OCI-LY7 (cell line): ENCODE measurements around the gene CLSTN3. TPM values are rescaled to one million over a fixed set of nuclear protein-coding genes. Genes with fewer than 3 reads are reported as not detected.

Source experiments
- BruUV-seq: library from RNA; stranded (reverse); fragments of 400-500 nt; replicated peaks from 2 replicates; lab custom pipeline; 2021; lab: Mats Ljungman, UMichigan
- CTCF ChIA-PET: fragments of 300-600 bp; sonication (Branson Sonifier 250); formaldehyde crosslinking; loops from one replicate; lab custom pipeline; 2022; ENCODE audit warnings: antibody characterized with exemption; ENCODE audit not compliant: unreplicated experiment; lab: Charles Lee
- POLR2A ChIA-PET: fragments of 300-600 bp; sonication (Branson Sonifier 250); formaldehyde crosslinking; loops from one replicate; lab custom pipeline; 2022; ENCODE audit warnings: antibody characterized with exemption; lab: Charles Lee
- DNase-seq: peaks from one replicate; pipeline ENCODE4 v3.0.0-alpha.2; 2015; ENCODE audit warnings: low spot score
- H2AFZ ChIP-seq: fragments of 200-600 bp; sonication (generic), shearing (Covaris generic); 2 replicates; pipeline ENCODE4 v1.6.1; 2014; ENCODE audit warnings: mild to moderate bottlenecking, antibody characterized with exemption, low read length, moderate library complexity
- H3K27ac ChIP-seq: fragments of 200-600 bp; sonication (generic); 2 replicates; pipeline ENCODE4 v1.5.1; 2014; ENCODE audit warnings: mixed run types, low read depth, mild to moderate bottlenecking, moderate library complexity, low read length, inconsistent platforms; ENCODE audit not compliant: poor library complexity, severe bottlenecking
- H3K36me3 ChIP-seq: fragments of 200-600 bp; sonication (generic); 2 replicates; pipeline ENCODE4 v1.6.1; 2014; ENCODE audit warnings: mild to moderate bottlenecking, antibody characterized with exemption, low read length, moderate library complexity, mixed read lengths; ENCODE audit not compliant: insufficient read depth
- H3K4me1 ChIP-seq: fragments of 200-600 bp; sonication (generic); 2 replicates; pipeline ENCODE4 v1.5.1; 2014; ENCODE audit warnings: mild to moderate bottlenecking, low read length; ENCODE audit not compliant: insufficient read depth, poor library complexity, severe bottlenecking
- H3K4me2 ChIP-seq: fragments of 200-600 bp; sonication (generic); 2 replicates; pipeline ENCODE4 v1.6.1; 2014; ENCODE audit warnings: mild to moderate bottlenecking, low read length
- H3K4me3 ChIP-seq: fragments of 200-600 bp; sonication (generic); 2 replicates; pipeline ENCODE4 v1.5.1; 2014; ENCODE audit warnings: mild to moderate bottlenecking, low read depth, low read length; ENCODE audit not compliant: poor library complexity, severe bottlenecking
- H3K79me2 ChIP-seq: fragments of 200-600 bp; sonication (generic); 2 replicates; pipeline ENCODE4 v1.6.1; 2016; ENCODE audit warnings: low read depth, mild to moderate bottlenecking, low read length, moderate library complexity, mixed read lengths; ENCODE audit not compliant: insufficient read depth
- H3K9me2 ChIP-seq: fragments of 200-600 bp; sonication (generic); 2 replicates; pipeline ENCODE4 v1.6.1; 2016; ENCODE audit warnings: mild to moderate bottlenecking, low read length, mixed read lengths; ENCODE audit not compliant: insufficient read depth
- H3K9me3 ChIP-seq: fragments of 200-600 bp; sonication (generic); 2 replicates; pipeline ENCODE4 v1.6.1; 2014; ENCODE audit warnings: mild to moderate bottlenecking, mixed run types, low read length, mixed read lengths
- H4K20me1 ChIP-seq: fragments of 200-600 bp; sonication (generic); 2 replicates; pipeline ENCODE4 v1.6.1; 2014; ENCODE audit warnings: mild to moderate bottlenecking, antibody characterized with exemption, low read length, moderate library complexity, mixed read lengths; ENCODE audit not compliant: insufficient read depth
- CTCF ChIP-seq: fragments of 200-600 bp; sonication (generic); conservative IDR thresholded peaks from 2 replicates; pipeline ENCODE4 v1.5.1; 2014; ENCODE audit warnings: mild to moderate bottlenecking, antibody characterized with exemption, low read length, moderate library complexity, mixed read lengths
- EZH2phosphoT487 ChIP-seq: fragments of 200-600 bp; sonication (generic); IDR thresholded peaks from 2 replicates; pipeline ENCODE4 v1.6.1; 2018; ENCODE audit warnings: low read depth, borderline replicate concordance, mild to moderate bottlenecking, mixed run types, antibody characterized with exemption, low read length, moderate library complexity, mixed read lengths
- intact Hi-C: fragments of 100-400 bp; cut with micrococcal nuclease; formaldehyde crosslinking; loops from one replicate; pipeline ENCODE4 v1.10.0; 2022; ENCODE audit not compliant: unreplicated experiment
- total RNA-seq, 2 experiments: library from RNA; depleted of rRNA in 1 of 2; stranded (reverse); fragments of >200 nt in 1 of 2; shearing (Covaris generic) in 1 of 2; gene quantifications; 2 replicates each; pipeline ENCODE4 v1.2.3, GENCODE V29; 2014 to 2022

CLSTN3 gene
- total RNA-seq, 2 experiments from 2014 or later = 18.5 to 34.2 TPM

- H3K4me3 ChIP-seq = peak overlapping the region; percentile 65
- BruUV-seq = no TSS peak
- H3K4me2 ChIP-seq = peak overlapping the region; percentile 71; the same call in 1 of the 2 replicates
These were observed 20.6 kb upstream of the CLSTN3 start for GRCh38 chr12:7109572-7109920.

GRCh38 chr12:7110661-7111060, 19.5 kb upstream of the CLSTN3 start:
- intact Hi-C loops = loop anchor here (10.0 kb wide), 1 partner anchor 1666 kb away; no protein-coding TSS in a partner anchor
- H3K9me3 ChIP-seq = peaks cover 13% of the 10 kb centered on the region
- H3K9me2 ChIP-seq = no peaks in the 10 kb centered on the region
- H4K20me1 ChIP-seq = no peaks in the 10 kb centered on the region
- no peak for TF ChIP-seq EZH2phosphoT487
- TF ChIP-seq CTCF = no peak
- H3K4me2 ChIP-seq = no peak overlapping the region
- no TSS peak for BruUV-seq
- H3K4me1 ChIP-seq = peaks cover 10% of the 10 kb centered on the region
- H3K36me3 ChIP-seq = no peaks in the 10 kb centered on the region
- no peaks in the 10 kb centered on the region for H3K79me2 ChIP-seq
- no peak overlapping the region for H3K27ac ChIP-seq
- POLR2A ChIA-PET = interaction anchor here (0.8 kb wide), 1 partner anchor 12 kb away, joined by 3 read pairs; no protein-coding TSS in a partner anchor
- DNase-seq = no peak
- H3K4me3 ChIP-seq = no peak overlapping the region
- CTCF ChIA-PET = interaction anchor here (0.9 kb wide), 1 partner anchor 167 kb away, joined by 3 read pairs; the partner anchor contains the start of genes C12orf57 and RNU7-1
- no peak overlapping the region for H2AFZ ChIP-seq

More at GRCh38 chr12:7109572-7109920, 20.6 kb upstream of the CLSTN3 start:
- no peak for DNase-seq
- Histone ChIP-seq H2AFZ (no peak overlapping the region), H4K20me1 (no peaks in the 10 kb centered on the region), H3K9me2 (no peaks in the 10 kb centered on the region), H3K4me1 (peaks cover 10% of the 10 kb centered on the region), H3K9me3 (peaks cover 16% of the 10 kb centered on the region), H3K36me3 (no peaks in the 10 kb centered on the region), H3K27ac (no peak overlapping the region), H3K79me2 (no peaks in the 10 kb centered on the region)
- intact Hi-C loops = loop anchor here (2.0 to 5.0 kb wide), 4 partner anchors 92 to 237 kb away; partner anchors contain the start of genes C12orf57, LPCAT3 and SPSB2
- no peak for TF ChIP-seq EZH2phosphoT487
- TF ChIP-seq CTCF = no peak
- ChIA-PET POLR2A (interaction anchor here (0.6 to 3.1 kb wide), 4 partner anchors 13 to 165 kb away, joined by 4 to 18 read pairs (median 4); partner anchors contain the start of genes C12orf57 and RNU7-1), CTCF (no interaction called here)

- Histone ChIP-seq H3K4me2 (no peak overlapping the region), H2AFZ (no peak overlapping the region), H3K36me3 (no peaks in the 10 kb centered on the region), H3K4me3 (no peak overlapping the region), H3K4me1 (peaks cover 10% of the 10 kb centered on the region), H3K9me3 (no peaks in the 10 kb centered on the region), H3K27ac (no peak overlapping the region), H3K9me2 (no peaks in the 10 kb centered on the region), H3K79me2 (no peaks in the 10 kb centered on the region), H4K20me1 (no peaks in the 10 kb centered on the region)
- BruUV-seq = no TSS peak
- intact Hi-C loops = loop anchor here (2.0 to 10.0 kb wide), 2 partner anchors 19 to 1667 kb away; partner anchors contain the start of gene C1R
- DNase-seq = no peak
- POLR2A ChIA-PET = interaction anchor here (0.9 to 1.5 kb wide), 2 partner anchors 10 to 168 kb away, joined by 3 to 4 read pairs; partner anchors contain the start of genes C12orf57 and RNU7-1
- CTCF ChIA-PET = no interaction called here
- TF ChIP-seq CTCF (no peak), EZH2phosphoT487 (no peak)
These were observed 18.1 kb upstream of the CLSTN3 start for GRCh38 chr12:7112041-7112440.
